ENCODE results near the gene INSR.
"Not testable (repeated sequence)": the region's sequence is repeated elsewhere in the genome, so short reads cannot be mapped to it uniquely, and the experiment has no call there.

The INSR gene

GRCh38 chr19:7293762-7294557 is at the start of gene INSR:
TSS of gene INSR (minus strand) at chr19:7294414. CDS start at chr19:7293891, 523 bp downstream.
- peak; percentile 90 for DNase-seq (ENCODE audit: low spot score)

GRCh38 chr19:7342143-7342542 is 47.9 kb upstream of the INSR start:
- no peak for DNase-seq (ENCODE audit: low spot score)

- peak; percentile 86 for DNase-seq (ENCODE audit: low spot score)
Measured at GRCh38 chr19:7340959-7341837, 47.0 kb upstream of the INSR start.

- peak; percentile 60 for DNase-seq (ENCODE audit: low spot score)
Measured at GRCh38 chr19:7337380-7338194, 43.4 kb upstream of the INSR start.

GRCh38 chr19:7336321-7336973 is 42.2 kb upstream of the INSR start:
- DNase-seq (ENCODE audit: low spot score), result no peak

GRCh38 chr19:7333198-7334118 is 39.2 kb upstream of the INSR start:
- no peak for DNase-seq (ENCODE audit: low spot score)

GRCh38 chr19:7331446-7331845 is 37.2 kb upstream of the INSR start:
- no peak for DNase-seq (ENCODE audit: low spot score)

GRCh38 chr19:7328647-7329046 is 34.4 kb upstream of the INSR start:
- DNase-seq (ENCODE audit: low spot score), result no peak

GRCh38 chr19:7327802-7328201 is 33.6 kb upstream of the INSR start:
- no peak for DNase-seq (ENCODE audit: low spot score)

GRCh38 chr19:7326105-7326877 is 32.1 kb upstream of the INSR start:
- no peak for DNase-seq (ENCODE audit: low spot score)

- DNase-seq (ENCODE audit: low spot score), result no peak
Measured at GRCh38 chr19:7318176-7318575, 24.0 kb upstream of the INSR start.

- no peak for DNase-seq (ENCODE audit: low spot score)
Measured at GRCh38 chr19:7312816-7313215, 18.6 kb upstream of the INSR start.

GRCh38 chr19:7311911-7312310 is 17.7 kb upstream of the INSR start:
- DNase-seq (ENCODE audit: low spot score), result no peak

GRCh38 chr19:7308327-7308726 is 14.1 kb upstream of the INSR start:
- DNase-seq (ENCODE audit: low spot score), result not testable (repeated sequence)

- DNase-seq (ENCODE audit: low spot score), result no peak
Measured at GRCh38 chr19:7307590-7308218, 13.5 kb upstream of the INSR start.

- no peak for DNase-seq (ENCODE audit: low spot score)
Measured at GRCh38 chr19:7304200-7304599, 10.0 kb upstream of the INSR start.

- no peak for DNase-seq (ENCODE audit: low spot score)
Measured at GRCh38 chr19:7303470-7303869, 9.3 kb upstream of the INSR start.

GRCh38 chr19:7301525-7301924 is 7.3 kb upstream of the INSR start:
- DNase-seq (ENCODE audit: low spot score), result no peak

GRCh38 chr19:7297742-7298141 is 3.5 kb upstream of the INSR start:
- DNase-seq (ENCODE audit: low spot score), result no peak
